NCI-H2107 treated with DMSO at 0.1 percent for 48 hours (cell line): ENCODE results near the gene SLC25A46.
A peak's percentile ranks its signal among the peaks of the same experiment; 100 is the strongest.
"Not testable (repeated sequence)": the region's sequence is repeated elsewhere in the genome, so short reads cannot be mapped to it uniquely, and the experiment has no call there.

ENCODE experiments used
- DNase-seq: peaks from one replicate; lab custom pipeline; 2025; ENCODE audit not compliant: unreplicated experiment; lab: John Stamatoyannopoulos, UW

SLC25A46 gene

DNA sequence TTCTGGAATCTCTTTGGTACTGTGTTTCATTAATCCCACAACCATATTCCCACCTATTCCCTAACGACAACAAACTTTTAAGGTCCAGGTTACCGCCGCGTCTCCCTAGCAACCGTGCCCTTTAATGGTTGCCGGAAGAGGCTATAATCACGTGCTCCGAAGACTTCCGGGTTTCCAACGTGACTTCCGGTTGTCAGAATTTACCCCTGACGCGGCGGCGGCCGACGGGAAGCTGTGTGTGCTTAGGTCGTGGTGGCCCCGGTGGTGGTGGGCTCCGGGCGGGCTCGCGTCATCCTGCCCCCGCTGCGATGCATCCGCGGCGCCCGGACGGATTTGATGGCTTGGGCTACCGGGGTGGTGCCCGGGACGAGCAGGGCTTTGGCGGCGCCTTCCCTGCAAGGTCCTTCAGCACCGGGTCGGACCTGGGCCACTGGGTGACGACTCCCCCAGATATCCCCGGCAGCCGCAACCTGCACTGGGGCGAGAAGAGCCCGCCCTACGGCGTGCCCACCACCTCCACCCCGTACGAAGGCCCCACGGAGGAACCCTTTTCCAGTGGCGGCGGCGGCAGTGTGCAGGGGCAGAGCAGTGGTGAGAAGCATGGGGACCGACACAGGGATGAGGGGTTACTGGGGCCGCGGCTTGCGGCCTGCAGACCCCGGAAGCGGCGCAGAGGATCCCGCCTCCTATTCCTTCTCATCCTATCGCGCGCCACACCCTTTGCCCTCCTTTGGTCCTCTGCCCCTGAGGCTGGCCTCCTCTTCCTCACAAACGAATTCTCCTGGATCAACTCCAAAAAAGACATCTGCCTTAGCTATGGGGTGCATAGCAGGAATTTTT lies at the start of gene SLC25A46:
SLC25A46 (plus strand) TSS at position 196 of the 840 bp plus-strand sequence; CDS start at position 309, 113 bp downstream.
- peak; percentile 47 for DNase-seq

DNA sequence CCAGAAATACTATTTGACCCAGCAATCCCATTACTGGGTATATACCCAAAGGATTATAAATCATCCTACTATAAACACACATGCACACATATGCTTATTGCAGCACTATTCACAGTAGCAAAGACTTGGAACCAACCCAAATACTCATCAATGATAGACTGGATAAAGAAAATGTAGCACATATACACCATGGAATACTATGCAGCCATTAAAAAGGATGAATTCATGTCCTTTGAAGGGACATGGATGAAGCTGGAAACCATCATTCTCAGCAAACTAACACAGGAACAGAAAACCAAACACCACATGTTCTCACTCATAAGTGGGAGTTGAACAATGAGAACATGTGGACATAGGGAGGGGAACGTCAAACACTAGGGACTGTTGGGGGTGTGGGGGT lies 48.2 kb upstream of the SLC25A46 start:
- not testable (repeated sequence) for DNase-seq

DNA sequence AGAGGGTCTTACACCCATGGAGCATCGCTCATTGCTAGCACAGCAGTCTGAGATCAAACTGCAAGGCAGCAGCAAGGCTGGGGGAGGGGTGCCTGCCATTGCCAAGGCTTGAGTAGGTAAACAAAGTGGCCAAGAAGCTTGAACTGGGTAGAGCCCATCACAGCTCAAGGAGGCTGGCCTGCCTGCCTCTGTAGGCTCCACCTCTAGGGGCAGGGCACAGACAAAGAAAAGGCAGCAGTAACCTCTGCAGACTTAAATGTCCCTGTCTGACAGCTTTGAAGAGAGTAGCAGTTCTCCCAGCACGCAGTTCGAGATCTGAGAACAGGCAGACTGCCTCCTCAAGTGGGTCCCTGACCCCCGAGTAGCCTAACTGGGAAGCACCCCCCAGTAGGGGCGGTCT lies 46.1 kb upstream of the SLC25A46 start:
- not testable (repeated sequence) for DNase-seq

GRCh38 chr5:110702300-110702699 lies 36.5 kb upstream of the SLC25A46 start:
- DNase-seq = no peak

GRCh38 chr5:110702704-110703103 lies 36.1 kb upstream of the SLC25A46 start:
- no peak for DNase-seq

GRCh38 chr5:110703481-110703880 lies 35.3 kb upstream of the SLC25A46 start:
- DNase-seq = no peak

DNA sequence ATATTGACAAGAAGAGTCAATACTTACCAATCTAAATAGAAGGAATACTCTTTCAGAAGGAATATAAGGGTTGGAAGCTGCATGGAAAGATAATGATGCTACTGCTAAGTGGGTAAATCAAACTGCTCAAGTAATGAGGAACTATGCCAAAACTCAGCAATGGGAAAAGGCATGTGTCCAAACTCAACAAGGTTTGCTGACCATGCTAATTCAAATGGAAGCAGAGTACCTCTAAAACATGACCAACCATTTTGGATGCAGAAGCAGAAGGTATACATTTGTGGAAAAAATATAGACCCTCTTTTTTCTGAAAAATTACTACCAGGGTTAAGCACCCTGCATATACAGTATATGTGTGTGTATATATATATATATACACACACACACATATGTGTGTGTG lies 33.5 kb upstream of the SLC25A46 start:
- no peak for DNase-seq

- DNase-seq = no peak
Observed at GRCh38 chr5:110707260-110707844, 31.5 kb upstream of the SLC25A46 start.

GRCh38 chr5:110716247-110717245 lies 22.3 kb upstream of the SLC25A46 start:
- no peak for DNase-seq

DNA sequence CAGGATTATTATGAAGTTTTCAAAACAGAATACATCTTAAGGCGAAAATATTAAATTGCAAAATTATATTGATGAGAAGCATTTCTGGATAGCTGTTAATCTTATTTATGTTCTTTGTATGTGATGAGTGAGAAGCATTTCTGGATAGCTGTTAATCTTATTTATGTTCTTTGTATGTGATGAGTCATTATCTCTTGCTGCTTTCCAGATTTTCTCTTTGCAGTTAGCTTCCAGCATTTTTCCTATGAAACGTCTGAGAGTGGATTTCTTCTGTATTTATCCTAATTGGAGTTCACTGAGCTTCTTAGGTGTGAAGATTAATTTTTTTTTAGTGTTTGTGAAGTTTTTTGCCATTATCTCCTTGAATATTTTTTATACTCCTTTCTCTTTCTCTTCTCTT lies 20.5 kb upstream of the SLC25A46 start:
- no peak for DNase-seq

- peak; percentile 76 for DNase-seq
Observed at GRCh38 chr5:110726249-110727024, 12.4 kb upstream of the SLC25A46 start, which contains the start of gene TMEM232. Gene TMEM232, minus strand, starts transcription at chr5:110726671. Its CDS starts 59,319 bp downstream, at chr5:110667352.

DNA sequence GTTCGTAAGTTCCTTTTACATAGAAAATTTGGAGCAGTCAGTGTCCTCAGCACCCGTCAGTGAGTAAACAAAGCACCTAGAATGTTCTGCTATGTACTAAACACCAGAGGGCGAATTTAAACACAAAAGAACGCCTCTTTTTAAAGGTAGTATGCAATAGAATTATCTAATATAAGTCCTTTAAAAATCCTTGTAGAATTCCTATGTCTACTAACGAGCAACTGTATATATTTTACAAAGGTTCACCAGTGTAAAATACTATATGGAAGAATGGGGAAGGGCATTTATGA lies 11.8 kb upstream of the SLC25A46 start:
- peak; percentile 48 for DNase-seq

DNA sequence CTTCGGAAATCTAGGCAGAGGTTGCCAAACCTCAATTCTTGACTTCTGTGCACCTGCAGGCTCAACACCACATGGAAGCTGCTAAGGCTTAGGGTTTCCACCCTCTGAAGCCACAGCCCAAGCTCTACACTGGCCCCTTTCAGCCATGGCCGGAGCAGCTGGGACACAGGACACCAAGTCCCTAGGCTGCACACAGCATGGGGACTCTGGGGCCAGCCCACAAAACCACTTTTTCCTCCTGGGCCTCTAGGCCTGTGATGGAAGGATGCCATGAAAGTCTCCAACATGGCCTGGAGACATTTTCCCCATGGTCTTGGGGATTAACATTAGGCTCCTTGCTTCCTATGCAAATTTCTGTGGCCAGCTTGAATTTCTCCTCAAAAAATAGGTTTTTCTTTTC lies 7.3 kb upstream of the SLC25A46 start:
- not testable (repeated sequence) for DNase-seq

GRCh38 chr5:110734101-110734500 lies 4.7 kb upstream of the SLC25A46 start:
- DNase-seq = no peak

GRCh38 chr5:110735556-110735955 lies 3.3 kb upstream of the SLC25A46 start:
- DNase-seq = no peak

DNA sequence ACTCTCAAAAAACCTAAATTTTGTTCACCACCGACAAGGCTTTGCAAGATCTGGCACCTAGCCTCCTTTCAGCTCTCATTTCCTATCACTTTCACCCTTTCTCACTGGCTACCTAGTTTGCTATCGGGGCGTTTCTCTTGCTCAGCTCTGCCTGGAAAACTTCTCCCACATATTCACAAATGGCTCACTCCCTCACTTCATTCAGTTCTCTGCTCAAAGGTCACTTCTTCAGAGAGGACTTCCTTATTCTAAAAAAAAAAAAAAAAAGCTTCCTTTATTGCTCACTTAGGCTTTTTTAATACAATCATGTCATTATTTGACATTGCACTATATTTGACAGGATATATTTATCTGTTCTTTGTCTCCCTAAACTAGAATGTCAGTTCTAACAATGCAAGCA lies 2.1 kb upstream of the SLC25A46 start:
- no peak for DNase-seq

GRCh38 chr5:110738503-110738811 lies 350 bp upstream of the SLC25A46 start:
- peak; percentile 47 for DNase-seq

- no peak for DNase-seq
Observed at GRCh38 chr5:110751902-110752762, 13.3 kb downstream of the SLC25A46 start.

DNA sequence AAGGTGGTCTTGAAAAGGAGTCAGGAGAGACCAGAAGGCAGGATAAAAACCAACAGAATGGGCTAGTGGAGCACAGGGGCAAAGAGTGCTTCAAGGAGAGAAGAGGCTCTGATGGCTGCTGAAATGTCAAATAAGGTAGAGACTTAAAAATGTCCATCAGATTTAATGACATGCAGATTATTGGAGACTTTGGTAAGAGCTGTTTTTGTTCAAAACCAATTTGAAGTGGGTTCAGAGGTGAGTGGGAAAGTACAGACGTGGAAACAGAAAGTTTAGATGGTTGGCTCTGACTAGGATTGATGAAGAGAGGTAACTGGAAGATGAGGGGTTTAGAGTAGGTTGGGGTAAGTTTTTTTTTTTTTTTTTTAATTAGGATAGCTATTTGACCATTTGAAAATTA lies 14.1 kb downstream of the SLC25A46 start:
- no peak for DNase-seq

- no peak for DNase-seq
Observed at GRCh38 chr5:110753600-110753999, 14.8 kb downstream of the SLC25A46 start.
